CD4-positive, alpha-beta T cell treated with Interleukin-4 for 1 hour (primary cell): ENCODE results near the gene PHACTR1.
"Not testable (repeated sequence)": the region's sequence is repeated elsewhere in the genome, so short reads cannot be mapped to it uniquely, and the experiment has no call there.

ENCODE experiments used
- DNase-seq, 2 donors: peaks; one replicate each; pipeline ENCODE4 v3.0.0-alpha.2; 2020 to 2022

Gene PHACTR1

DNA sequence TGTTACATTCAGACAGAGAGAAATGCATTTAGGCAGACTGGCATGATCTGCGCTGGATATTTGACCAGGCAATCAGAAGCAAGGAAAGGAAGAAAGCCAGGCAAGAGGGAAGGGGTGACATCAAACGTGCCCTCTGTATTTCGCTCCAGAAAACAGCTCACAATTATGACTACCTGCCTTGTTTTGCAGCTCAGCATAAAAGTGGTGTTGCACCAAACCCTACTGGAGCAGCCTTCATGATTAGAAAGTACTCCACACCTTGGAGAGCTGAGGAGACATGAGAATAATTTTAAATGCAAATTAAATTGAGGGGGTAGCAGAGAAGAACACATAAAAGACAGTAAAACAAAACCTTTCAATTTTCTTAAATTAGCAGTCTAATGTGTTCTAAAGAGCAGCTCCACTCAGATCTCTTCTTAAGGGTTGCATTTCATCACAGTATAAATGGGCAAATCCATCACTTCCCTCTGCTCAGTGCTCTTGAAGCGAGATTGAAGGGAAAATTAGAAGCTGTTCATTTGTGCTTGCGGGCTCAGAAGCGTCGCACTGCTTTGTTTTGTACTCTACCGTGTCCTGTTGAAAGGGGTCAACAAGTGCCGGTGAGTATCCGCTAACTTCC, at the start of gene PHACTR1:
Gene PHACTR1, plus strand, starts transcription at position 470 of the 619 bp plus-strand sequence.
- no peak for DNase-seq

DNA sequence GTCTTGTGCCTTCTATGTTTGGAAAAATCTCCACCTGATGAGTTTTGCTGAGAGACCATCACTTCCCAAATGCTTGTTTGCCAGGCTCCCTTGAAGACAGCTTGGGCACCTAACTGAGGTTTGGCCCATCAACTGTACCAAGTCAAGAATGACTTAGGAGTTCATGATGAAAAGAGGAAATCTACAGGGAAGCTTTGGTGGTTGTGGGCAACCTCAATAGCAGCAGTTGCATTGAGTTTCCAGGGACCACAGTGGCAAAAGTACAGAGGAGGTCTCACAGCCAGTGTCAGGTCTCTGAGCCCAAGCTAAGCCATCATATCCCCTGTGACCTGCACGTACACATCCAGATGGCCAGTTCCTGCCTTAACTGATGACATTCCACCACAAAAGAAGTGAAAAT, 49.7 kb upstream of the PHACTR1 start:
- DNase-seq = no peak

DNA sequence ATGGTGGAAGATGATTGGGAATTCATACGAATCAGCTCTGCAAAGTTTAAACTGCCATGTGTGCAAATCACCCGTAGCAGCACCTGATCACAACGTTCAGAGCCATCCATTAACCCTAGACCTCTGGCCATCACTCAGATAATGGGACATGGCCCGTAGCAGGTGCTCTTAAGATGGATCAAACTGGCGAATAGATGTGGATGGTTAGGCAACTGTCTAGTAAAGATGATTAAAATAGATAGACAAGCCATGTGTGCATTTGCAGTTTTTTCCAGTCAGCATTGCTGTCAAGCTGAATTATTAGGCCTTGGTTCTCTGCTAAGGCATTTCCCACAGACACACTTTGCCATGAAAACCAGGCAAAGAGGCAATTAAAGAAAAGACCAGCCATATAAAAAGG, 40.6 kb upstream of the PHACTR1 start:
- DNase-seq = no peak

DNA sequence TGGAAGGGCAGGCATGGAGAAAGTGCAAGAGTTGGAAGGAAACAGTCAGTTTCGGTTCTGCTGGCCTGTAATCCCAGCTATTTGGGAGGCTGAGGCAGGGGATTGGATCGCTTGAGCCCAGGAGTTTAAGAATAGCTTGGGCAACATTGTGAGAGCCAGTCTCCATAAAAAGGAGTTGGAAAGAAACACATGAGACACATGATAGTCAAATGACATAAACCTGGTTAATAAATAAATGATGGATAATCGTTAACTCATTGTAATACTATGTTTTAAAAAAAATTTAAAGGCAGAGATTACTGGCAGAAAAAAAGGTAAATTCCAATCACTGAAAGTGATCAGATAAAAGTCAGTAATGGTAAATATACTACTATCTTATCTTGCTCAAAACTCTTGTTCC, 37.2 kb upstream of the PHACTR1 start:
- no peak for DNase-seq

DNA sequence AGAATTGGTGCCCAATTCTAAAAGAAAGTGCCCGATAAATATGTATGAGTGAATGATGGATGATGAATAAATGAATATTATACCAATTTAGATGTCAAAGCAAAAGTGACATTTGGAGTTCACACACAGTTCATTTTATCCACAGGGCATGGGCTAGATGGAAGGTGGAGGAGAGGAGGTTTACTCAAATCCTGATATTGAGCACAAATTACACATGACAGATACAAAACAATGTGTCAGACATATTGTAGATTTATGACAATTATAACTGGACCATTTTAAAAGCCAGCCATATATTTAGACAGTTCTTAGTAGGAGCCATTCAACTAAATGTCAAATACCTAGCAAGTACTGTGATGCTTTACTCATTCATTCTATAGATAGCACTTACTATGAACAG, 23.4 kb upstream of the PHACTR1 start:
- DNase-seq = no peak

DNA sequence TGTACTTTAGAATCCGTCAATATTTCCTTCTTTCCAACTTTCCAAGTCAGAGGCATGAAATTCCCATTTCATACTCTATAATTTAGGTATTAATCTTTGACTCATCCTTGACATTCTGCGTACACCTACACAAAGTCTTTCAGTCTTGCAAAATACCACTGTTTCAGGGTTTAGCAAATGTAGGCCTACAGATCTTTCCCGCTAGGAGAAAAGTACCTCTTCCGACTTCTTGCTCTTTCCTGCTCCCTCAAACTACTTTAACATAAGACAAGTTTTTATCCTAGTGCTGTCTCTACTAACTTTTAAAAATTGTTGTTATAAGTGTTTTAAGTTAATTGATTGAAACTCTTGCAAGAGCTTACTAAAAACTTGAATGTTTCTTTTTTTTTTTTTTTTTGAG, 18.3 kb upstream of the PHACTR1 start:
- DNase-seq = no peak

DNA sequence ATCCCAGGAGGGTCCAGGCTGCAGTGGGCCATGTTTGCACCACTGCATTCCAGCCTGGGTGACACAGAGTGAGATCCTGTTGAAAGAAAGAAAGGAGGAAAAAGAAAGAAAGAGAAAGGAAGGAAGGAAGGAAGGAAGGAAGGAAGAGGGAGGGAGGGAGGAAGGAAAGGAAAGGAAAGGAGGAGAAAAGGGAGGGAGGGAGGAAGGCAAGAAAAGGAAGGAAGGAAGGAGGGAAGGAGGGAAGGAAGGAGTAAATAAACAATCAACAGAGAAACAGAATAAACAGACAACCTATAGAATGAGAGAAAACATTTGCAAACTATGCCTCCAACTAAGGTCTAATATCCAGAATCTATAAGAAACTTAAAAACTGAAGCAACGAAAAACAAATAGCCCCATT, 11.6 kb upstream of the PHACTR1 start:
- DNase-seq = no peak

DNA sequence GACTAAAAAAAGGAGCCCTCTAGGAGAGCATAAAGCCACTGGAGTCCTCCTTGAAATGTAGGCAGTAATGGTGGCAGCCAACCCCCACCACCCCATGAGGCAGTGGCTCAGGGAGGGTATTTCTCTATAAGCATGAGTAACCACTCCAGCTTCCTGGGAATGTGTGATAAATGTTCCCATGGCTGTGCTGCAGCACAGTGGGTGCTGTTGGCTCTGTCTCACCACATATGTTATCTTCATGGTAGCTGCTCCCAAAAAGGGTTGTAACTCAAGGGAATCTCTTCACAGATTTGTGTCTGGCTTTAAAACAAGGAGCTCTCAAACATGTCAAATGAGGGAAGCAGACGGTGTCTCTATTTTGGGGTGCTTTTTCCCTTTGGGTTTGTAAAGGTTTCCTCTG, 7.5 kb upstream of the PHACTR1 start:
- no peak for DNase-seq

DNA sequence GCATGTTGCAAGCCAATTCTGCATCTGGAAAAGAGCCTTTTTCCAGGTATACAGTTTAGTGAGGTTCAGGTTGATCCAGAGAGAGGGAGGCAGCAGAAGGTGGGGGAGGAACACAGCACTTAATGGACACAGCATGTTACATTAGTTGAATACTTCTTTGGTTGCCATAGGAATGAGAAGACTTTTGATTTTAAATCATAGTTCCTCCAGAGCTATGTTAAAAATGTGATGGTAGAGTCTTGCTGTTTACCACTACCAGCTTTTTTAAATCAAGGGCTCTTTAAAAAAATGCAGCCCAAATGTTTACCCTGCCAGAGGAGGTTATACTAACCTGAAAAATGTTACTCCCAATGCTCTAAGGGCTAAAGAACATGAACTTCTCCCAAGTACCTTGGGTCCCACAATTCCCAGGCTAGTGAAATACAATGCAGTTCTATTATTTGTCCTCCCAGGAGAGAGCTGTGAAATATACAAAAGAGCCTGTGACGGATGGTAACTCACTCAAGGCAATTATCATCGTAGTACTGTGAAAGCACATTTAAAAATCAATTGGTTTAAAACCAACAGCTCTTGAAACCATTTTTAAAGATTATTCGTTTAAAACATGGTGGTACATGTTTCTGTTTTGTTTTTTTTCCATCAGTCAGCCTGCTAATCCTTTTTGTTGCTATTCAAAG, 6.9 kb upstream of the PHACTR1 start:
- no peak for DNase-seq

DNA sequence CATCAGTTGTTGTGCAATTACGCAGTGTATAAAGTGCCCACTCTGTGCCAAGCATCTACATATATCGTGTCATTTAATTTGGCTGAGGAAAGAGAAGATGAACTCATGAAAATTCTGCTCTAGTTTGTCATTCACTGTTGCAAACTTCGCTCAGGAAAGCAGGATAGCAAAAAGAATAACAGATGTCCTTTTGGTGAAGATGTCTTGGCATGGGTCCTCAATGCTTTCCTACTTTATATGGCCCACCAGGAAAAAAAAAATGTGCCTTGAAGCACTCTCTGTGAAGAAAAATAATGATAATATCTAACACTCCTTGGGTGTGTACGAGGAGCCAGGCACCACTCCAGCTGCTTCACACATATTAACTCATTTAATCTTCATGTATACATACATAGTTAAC, 5.6 kb upstream of the PHACTR1 start:
- no peak for DNase-seq

DNA sequence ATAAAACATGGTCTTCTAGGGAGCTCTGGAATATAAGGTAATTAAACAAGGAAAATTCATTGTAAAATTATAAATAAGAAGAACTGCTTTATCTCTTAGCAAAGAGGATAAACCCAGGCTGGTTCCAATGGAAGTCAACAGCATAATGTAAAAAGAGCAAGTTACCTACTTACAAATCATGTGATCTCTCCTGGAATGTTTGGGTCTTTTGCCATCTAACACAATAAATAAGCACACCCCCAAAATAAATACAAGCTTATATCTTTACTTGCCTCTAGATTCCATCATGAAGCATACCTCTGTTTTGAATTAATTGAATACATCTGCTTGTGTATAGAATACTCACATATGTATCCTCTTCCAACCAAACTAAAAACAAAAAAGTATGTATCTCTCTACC, 2.5 kb upstream of the PHACTR1 start:
- DNase-seq = no peak

DNA sequence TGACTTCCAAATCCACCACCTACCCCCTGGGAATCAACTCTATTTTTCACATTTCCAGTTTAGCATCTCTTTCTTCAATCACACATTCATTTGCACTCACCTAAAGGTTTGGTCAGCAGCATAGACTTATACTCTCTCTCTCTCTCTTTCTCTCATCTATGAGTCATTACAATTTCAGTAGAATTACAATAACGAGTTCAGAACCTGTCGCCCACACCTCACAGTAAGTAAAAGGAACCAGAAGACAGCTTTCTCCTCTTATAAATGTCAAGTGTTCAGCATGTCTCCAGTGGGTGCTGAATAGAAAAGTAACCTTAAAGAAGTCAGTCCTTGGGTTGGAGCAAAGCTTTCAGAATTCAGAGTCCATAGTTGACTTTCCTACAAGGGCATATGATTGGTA, 1.1 kb upstream of the PHACTR1 start:
- no peak for DNase-seq

DNA sequence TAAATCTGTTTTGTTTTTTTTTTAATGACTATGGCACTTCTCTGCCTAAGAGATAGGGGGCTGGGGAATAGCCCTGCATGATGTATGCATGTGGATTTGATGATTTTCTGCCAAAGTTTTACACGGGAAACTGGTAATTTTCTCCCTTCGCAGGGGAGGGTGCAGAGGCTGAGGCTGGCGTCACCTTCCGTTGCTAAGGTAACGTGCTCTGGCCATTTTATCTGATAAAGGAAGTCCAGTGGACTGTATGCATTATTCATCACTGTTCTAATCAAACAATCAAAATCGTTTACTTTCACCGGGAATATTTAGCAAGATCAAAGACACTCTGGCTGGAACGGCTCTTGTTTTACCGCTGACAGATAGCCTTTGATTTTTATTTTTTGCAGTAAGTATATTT, 789 bp downstream of the PHACTR1 start:
- no peak for DNase-seq

DNA sequence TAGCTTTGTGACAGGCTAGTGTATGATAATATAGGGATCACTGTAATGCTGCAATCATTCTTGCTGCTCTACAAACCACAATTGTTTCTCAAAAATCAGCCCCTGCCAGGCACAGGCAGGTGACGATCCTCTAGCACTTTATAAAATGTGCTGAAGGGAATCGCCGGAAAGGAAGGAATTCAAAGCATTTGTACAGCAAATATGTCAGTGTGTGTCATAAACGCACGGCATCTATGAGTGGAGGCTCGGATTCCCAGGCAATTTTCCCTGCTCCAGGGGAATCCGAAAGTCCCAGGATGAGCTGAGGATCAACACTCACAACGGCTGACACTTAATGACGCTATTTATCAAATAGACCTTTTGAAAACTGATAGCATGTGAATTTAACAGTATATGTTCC, 1.4 kb downstream of the PHACTR1 start:
- no peak for DNase-seq

DNA sequence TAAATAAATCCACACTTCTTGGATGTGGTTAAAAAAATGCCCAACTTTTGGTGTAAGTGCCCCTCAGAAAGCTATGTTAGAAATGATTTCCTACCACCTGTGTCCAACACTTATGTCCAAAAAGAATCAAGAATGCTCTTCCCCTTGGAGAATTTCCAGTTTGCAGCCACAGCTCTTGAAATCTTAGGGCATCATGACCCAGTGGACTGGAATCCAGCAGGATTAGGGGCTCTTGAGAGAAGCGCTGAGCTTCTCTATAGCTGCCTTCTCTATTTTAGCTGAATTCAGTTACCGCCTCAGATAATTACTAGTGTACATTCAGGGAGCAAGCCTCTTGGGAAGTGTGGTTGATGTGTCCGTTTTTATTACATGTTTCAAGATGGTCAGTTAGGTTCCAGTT, 2.5 kb downstream of the PHACTR1 start:
- DNase-seq = no peak

DNA sequence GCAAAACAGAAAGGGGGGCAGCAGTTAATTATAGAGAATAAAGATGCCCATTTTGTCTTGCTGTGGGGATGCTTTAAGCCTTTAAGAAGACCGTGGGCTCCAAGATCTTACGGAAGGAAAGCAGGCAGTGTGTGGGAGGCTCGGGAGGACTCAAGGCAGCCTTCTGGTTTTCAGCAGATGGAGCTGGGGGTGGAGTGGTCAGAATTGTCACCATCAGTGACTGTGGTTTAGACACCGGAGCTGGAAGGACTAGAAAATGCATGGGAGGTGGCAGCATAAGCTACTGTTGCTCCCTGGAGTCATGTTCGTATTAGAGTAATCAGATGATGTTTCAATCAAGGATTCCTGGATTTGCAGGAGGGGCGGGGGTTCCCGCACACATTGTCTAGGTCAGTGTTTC, 3.7 kb downstream of the PHACTR1 start:
- DNase-seq = no peak

DNA sequence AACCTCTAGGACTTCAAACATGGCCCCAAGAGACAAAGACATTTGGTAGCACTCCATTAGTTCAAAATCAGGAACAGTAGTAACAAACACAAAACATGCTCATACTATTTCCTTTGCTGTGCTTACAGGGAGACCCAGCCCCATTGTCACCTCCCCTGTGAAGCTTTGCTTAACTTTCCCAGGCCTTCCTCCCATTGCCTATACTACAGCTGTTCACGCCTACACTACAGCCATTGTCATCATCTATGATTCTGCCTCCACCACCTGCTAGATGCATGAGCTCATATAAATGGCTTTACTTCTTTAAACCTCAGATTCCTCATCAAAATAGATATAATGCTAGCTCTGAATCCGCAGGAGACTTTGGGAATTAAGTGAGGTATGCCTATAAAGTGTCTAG, 8.7 kb downstream of the PHACTR1 start:
- no peak for DNase-seq

DNA sequence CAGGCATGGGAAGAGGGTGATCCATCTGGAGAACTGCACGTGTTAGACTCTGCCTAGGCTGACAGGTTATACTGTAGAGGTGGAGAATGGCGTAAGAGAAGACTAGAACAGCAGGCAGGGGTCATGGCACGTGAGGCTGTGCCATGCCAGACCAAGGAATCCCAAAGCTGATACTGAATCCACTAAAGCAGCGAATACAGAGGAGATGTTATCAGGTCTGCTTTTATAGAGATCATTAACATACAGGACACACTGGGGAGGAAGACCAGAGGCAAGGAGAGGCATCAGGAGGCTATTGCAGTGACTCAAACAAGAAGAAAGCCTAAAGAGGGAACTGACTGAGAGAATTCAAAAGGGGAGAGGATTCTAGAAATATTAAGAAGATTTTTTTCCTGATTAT, 12.9 kb downstream of the PHACTR1 start:
- DNase-seq = no peak

DNA sequence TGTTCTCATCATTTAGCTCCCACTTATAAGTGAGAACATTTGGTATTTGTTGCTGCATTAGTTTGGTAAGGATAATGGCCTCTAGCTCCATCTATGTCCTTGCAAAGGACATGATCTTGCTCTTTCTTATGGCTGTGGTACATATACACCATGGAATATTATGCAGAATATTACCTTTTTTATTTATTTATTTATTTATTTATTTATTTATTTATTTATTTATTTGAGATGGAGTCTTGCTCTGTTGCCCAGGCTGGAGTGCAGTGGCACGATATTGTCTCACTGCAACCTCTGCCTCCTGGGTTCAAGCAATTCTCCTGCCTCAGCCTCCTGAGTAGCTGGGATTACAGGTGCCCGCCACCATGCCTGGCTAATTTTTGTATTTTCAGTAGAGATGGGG, 14.2 kb downstream of the PHACTR1 start:
- not testable (repeated sequence) for DNase-seq

DNA sequence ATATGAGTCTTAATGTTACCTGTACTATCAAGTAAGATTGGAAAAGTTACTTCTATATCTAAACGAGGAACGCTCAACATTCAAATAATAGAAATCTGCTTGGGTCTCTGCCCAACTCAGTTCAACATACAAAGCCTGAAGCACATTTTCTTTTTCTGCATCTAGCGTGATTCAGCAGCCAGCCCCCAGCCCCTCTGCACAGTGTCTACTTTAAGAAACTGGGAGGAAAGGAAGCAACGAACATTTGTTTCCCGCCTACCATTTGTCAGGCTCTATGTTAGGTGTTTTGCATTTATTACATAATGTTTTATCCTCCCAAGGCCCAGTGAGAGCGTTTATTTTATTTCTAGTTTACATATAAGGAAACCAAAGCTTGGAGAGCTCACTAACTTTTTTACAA, 17.3 kb downstream of the PHACTR1 start:
- DNase-seq = no peak

DNA sequence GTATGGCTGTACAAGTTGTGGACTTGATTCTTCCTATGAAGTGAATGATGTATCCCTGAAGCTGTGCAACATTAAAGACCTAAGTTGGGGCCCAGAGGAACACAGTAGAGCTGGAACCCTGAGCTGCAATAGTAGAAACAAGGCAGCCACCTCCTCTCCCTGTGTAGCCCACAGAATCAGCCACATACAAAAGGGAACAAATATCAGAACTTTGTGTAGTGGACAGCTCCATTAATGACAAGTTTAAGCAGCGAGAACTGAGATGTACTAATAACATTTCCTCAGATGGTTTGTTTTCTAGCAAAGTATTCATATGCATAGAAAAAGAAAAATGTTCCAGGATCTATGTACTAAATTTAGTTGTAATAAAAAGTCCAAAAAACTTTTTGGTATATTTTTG, 19.2 kb downstream of the PHACTR1 start:
- no peak for DNase-seq

DNA sequence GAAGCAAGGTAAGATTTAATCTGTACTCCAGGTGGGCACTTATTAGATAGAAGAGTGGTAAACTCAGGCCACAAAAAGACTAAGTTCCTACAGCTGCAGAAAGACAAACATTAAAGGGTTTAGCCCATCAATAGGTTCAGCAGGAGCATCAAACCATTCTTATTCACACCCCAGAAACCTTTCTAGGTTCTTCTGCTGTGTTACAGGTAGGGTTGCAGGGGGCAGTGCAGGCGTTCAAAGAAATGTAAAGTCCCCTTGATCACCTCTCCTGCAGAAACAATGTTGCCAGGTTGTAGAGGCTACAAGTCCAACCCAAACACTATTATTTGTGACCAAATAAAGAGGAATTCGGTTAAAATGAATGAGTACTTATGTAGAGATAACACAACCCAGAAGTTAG, 31.8 kb downstream of the PHACTR1 start:
- no peak for DNase-seq

DNA sequence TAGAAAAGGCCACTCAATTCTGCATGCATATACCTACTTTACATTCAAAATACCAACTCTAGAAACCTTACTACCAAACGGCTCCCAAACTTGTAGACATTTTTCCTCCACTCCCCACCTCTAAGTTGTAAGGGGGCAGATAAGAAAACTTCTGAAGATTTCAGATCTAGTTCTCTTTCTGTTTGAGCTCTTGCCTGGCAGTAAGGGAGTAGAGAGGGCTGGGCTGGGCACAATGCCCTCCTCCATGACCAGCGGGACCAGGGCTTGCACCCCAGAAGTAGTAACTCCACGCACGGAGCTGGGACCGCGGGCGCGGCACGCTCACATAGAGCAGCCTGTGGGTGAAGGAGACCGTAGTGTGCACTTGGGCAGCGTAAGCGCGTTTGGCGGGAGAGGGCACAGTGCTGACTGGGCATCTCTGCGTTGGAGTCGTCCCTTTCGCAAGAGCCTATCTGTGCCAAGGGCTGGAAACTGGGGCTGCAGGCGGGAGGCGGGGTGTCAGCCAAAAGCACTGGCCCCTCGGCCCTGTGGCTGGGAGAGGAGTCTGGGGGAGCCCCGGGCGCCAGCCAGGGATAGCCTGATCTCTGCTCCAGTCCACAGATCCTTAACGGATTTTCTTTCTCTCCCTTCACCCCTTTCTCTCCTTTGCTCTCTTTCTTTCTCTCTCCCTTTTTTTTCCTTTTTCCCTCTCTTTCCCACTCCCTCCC, 32.4 kb downstream of the PHACTR1 start:
- no peak for DNase-seq

DNA sequence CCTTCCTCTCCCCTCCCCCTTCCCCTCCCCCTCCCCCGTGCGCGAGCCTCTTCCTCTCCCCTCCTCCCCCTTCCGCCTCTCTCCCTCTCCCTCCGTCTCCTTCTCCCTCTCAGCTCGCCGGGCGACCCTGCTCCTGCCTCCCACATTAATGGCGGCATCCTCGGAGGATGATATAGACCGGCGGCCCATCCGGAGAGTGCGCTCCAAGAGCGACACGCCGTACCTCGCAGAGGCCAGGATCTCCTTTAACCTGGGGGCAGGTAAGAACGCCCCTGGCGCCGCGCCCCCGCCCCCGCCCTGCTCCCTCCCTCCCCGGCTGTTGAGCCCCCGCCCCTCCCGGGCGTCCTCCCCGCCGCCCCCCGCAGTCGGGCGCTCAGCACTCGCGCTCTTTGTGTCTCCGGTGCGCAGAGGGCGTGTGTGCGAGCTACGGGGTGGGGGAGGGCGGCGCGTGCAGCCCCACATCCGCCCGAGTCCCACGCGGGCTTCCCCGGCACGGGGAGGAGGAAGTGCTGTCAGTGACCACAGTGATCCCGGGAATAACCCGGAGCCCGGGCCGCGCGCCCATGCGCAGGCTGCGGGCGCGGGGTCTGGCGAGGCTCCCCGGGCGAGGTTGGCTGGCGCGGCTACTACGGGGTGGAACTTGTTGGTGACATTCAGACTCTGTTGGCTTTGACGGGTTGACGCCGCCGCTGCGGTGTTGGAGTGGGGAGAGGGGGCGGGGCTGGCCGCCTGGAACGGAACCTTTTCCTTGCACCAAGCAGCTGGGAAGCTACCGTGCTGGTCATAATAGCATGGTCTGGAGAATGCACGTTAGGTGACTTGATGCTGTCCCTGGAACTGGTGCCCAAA, 33.2 kb downstream of the PHACTR1 start:
- DNase-seq = no peak
